Effector memory CD4-positive, alpha-beta T cell (primary cell): ENCODE results near the gene KDM4C.

ENCODE experiments used
- DNase-seq, 3 donors: peaks; one replicate each; pipeline ENCODE4 v3.0.0-alpha.2; 2020
- H3K27ac ChIP-seq: 2 replicates; pipeline ENCODE4 v1.7.0; 2013; ENCODE audit warnings: mild to moderate bottlenecking, low read length, moderate library complexity; ENCODE audit not compliant: insufficient read depth, poor library complexity, severe bottlenecking
- H3K27me3 ChIP-seq: replicated peaks from 2 replicates; pipeline ENCODE4 v1.7.0; 2013; ENCODE audit warnings: mild to moderate bottlenecking, low read length; ENCODE audit not compliant: insufficient read depth, control insufficient read depth, poor library complexity, severe bottlenecking
- H3K36me3 ChIP-seq: 2 replicates; pipeline ENCODE4 v1.7.0; 2013; ENCODE audit warnings: mild to moderate bottlenecking, low read length, moderate library complexity; ENCODE audit not compliant: control insufficient read depth, insufficient read depth
- H3K4me1 ChIP-seq: 2 replicates; pipeline ENCODE4 v1.7.0; 2013; ENCODE audit warnings: low read length, mild to moderate bottlenecking; ENCODE audit not compliant: control insufficient read depth, insufficient read depth, poor library complexity, severe bottlenecking
- H3K4me3 ChIP-seq: 2 replicates; pipeline ENCODE4 v1.7.0; 2013; ENCODE audit warnings: low read length, low read depth, mild to moderate bottlenecking; ENCODE audit not compliant: insufficient read depth, poor library complexity, severe bottlenecking
- H3K9me3 ChIP-seq: 2 replicates; pipeline ENCODE4 v1.7.0; 2013; ENCODE audit warnings: mild to moderate bottlenecking, low read length, moderate library complexity; ENCODE audit not compliant: control insufficient read depth

The KDM4C gene

DNA sequence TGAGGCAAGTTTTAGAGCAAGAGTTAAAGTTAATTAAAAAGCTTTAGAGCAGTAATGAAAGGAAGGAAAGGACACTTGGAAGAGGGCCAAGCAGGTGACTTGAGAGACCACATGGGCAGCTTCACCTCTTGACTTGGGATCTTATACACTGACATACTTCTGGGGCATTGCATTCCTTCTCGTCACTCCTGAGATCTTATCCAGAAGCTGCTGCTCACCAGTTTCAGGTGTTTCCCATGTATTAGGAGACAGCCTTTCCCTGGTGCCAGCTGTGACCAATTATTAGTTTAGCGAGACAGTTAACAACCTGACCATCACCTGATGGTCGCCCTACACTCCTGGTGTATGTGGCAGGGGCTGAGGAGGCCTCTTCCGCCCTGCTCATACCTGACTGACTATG lies 382.1 kb downstream of the KDM4C start:
- H3K9me3 ChIP-seq, result no peaks in the 10 kb centered on the region
- H3K27ac ChIP-seq, result no peak overlapping the region
- no peak overlapping the region for H3K4me3 ChIP-seq
- no peaks in the 10 kb centered on the region for H3K27me3 ChIP-seq
- no peaks in the 10 kb centered on the region for H3K4me1 ChIP-seq
- peaks cover 3% of the 10 kb centered on the region for H3K36me3 ChIP-seq
- no peak for DNase-seq

- Histone ChIP-seq H3K27me3 (no peaks in the 10 kb centered on the region), H3K36me3 (peaks cover 3% of the 10 kb centered on the region), H3K9me3 (no peaks in the 10 kb centered on the region), H3K4me3 (no peak overlapping the region), H3K4me1 (no peaks in the 10 kb centered on the region), H3K27ac (no peak overlapping the region)
- DNase-seq, result no peak
Observed at GRCh38 chr9:7140401-7140800, 382.6 kb downstream of the KDM4C start.

DNA sequence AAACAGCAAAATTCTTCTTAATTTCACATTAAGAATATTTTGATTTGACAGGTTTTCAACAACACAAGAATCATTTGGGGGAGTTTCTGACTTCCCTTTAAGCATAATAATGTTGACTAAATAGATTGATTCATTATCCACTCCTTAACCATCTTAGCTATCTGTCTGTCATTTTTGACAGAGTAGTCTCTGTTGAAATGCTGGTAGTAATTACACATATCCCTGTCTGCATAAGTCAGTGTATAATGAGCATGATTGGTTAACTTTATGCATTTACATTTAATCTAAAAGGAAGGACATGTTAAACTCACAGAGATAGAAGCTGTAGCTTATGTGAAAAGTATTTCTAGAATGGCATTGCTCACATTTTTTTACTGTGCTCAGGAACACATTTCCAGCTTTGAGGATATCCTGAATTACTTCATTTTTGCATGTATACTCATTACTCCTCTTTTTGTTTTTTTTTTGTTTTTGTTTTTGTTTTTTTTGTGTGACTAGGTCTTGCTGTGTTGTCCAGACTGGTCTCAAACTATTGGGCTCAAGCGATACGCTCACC lies 385.9 kb downstream of the KDM4C start:
- H3K4me1 ChIP-seq, result peaks cover 6% of the 10 kb centered on the region
- no peaks in the 10 kb centered on the region for H3K27me3 ChIP-seq
- H3K27ac ChIP-seq, result no peak overlapping the region
- no peak for DNase-seq
- no peaks in the 10 kb centered on the region for H3K9me3 ChIP-seq
- no peak overlapping the region for H3K4me3 ChIP-seq
- no peaks in the 10 kb centered on the region for H3K36me3 ChIP-seq

DNA sequence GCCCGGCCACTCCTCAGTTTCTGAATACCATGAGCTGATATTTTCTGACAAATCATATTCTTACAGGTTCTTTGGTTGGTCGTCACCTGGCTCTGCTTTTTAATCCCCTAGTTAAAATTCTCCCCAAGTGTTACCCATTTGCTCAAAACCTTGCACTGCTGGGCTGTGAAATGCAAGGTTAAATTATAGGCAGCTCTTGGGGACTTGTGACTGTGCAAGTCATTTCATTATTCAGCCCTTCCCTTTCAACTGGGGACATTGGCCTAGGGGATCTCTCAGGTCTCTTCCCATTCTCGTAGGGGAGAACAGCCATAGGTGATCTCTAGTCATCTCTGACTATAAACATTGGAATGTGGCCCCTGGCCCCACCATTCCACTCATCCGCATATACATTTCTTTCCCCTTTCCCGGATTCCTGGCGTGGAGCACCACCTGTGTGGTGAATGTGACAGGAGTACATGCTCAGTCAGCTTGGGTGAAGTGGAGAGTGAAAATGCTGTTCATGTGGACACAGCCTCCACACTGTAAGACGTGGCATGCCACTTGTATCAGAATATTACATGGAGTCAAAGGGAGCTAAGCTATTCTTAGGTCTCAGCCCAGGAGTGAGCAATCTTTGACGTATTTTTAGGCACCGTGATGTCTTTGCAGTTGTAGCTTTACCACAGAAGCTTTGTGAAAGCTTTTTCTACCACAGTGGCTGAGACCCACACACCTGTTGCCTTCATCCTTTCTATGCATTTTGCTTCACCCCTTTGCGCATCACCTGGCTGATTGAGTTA lies 386.7 kb downstream of the KDM4C start:
- no peak for DNase-seq
- H3K27me3 ChIP-seq, result no peaks in the 10 kb centered on the region
- peaks cover 11% of the 10 kb centered on the region for H3K4me1 ChIP-seq
- H3K36me3 ChIP-seq, result no peaks in the 10 kb centered on the region
- H3K4me3 ChIP-seq, result no peak overlapping the region
- no peak overlapping the region for H3K27ac ChIP-seq
- no peaks in the 10 kb centered on the region for H3K9me3 ChIP-seq

DNA sequence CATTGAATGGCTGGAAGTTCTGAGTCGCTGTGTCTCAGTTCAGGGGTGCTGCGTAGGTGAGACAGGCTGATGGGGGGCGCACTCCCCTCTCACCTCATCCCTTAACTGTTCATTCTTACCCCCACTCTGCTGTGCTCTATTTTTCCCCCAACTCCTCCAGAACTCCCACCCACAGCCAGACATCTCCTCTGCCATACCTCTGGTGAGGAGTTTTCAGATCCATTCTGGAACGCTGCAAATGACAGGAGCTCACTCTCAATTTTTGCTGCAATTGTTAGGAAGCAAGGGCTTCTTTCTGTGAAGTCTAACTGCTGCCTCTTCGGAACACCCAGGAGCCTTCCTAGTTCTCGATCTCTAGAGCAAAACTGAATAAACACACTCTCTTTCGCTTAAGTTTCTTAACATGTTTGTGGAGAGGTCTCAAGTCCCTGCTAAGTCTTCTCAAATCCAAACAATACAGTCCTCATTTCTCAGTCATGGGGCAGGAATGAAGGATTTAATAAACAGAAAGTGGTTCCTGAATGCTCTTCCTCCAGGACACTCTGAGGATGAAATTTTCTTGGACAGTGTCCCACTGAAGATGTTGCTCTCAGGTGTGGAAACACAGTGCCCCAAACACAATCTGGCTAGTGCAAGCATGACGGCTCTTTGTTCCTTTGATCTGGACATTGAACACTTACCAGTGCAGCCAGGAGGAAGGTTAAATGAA lies 387.7 kb downstream of the KDM4C start:
- peaks cover 22% of the 10 kb centered on the region for H3K4me1 ChIP-seq
- no peak overlapping the region for H3K27ac ChIP-seq
- no peaks in the 10 kb centered on the region for H3K36me3 ChIP-seq
- H3K9me3 ChIP-seq, result no peaks in the 10 kb centered on the region
- DNase-seq, result no peak
- H3K27me3 ChIP-seq, result no peaks in the 10 kb centered on the region
- no peak overlapping the region for H3K4me3 ChIP-seq

DNA sequence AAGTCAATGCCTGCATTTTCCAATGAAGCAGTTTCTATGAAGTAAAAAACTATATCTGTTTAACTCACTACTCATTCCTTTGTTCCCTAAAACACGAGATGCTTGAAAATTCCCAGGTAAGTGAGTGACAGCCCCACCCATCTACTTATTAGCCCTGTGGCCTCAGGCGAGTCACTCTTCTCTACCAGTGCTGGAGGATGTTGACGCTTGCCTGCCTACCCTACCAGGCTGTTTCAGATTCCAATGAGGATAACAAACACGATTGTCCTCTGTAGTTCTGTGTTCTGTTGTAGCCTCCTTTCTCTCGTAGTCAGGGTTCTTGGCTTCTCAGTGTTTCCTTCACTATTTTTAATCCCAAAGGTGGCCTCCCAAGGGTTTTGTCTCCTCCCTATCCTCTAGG lies 388.8 kb downstream of the KDM4C start:
- no peaks in the 10 kb centered on the region for H3K27me3 ChIP-seq
- H3K27ac ChIP-seq, result no peak overlapping the region
- no peak for DNase-seq
- H3K4me1 ChIP-seq, result peaks cover 26% of the 10 kb centered on the region
- no peak overlapping the region for H3K4me3 ChIP-seq
- no peaks in the 10 kb centered on the region for H3K9me3 ChIP-seq
- no peaks in the 10 kb centered on the region for H3K36me3 ChIP-seq

- Histone ChIP-seq H3K27ac (no peak overlapping the region), H3K4me1 (peaks cover 26% of the 10 kb centered on the region), H3K36me3 (no peaks in the 10 kb centered on the region), H3K4me3 (no peak overlapping the region), H3K9me3 (no peaks in the 10 kb centered on the region), H3K27me3 (no peaks in the 10 kb centered on the region)
- no peak for DNase-seq
Observed at GRCh38 chr9:7147121-7148090, 389.6 kb downstream of the KDM4C start.

- Histone ChIP-seq H3K4me3 (no peak overlapping the region), H3K9me3 (no peaks in the 10 kb centered on the region), H3K36me3 (peaks cover 3% of the 10 kb centered on the region), H3K27me3 (no peaks in the 10 kb centered on the region), H3K4me1 (peaks cover 26% of the 10 kb centered on the region), H3K27ac (no peak overlapping the region)
- no peak for DNase-seq
Observed at GRCh38 chr9:7148243-7148765, 390.5 kb downstream of the KDM4C start.

- Histone ChIP-seq H3K4me3 (no peak overlapping the region), H3K27ac (no peak overlapping the region), H3K36me3 (peaks cover 7% of the 10 kb centered on the region), H3K4me1 (peaks cover 26% of the 10 kb centered on the region), H3K27me3 (no peaks in the 10 kb centered on the region), H3K9me3 (no peaks in the 10 kb centered on the region)
- no peak for DNase-seq
Observed at GRCh38 chr9:7149258-7149657, 391.5 kb downstream of the KDM4C start.
